ENCODE results near the gene TOPBP1. TPM values are rescaled to one million over a fixed set of nuclear protein-coding genes. Genes with fewer than 3 reads are reported as not detected.

TOPBP1 gene
- total RNA-seq, 2 experiments from 2014 or later = 131 to 139 TPM

DNA sequence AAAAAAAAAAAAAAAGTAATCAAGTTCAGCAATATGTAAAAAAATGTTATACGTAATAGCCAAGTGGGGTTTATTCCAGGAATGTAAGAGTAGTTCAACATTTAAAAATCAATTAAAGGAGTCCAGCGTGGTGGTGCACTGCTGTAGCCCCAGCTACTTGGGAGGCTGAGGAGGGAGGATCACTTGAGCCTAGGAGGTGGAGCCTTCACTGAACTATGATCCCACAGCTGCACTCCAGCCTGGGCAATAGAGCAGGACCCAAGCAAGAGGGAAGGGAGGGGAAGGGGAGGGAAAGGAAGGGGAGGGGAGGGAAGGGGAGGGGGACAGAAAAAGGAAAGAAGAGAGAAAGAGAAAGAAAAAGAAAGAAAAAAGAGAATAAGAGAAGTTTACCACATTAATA lies 10.7 kb upstream of the TOPBP1 start:
- Histone ChIP-seq H3K9me2 (ENCODE audit: insufficient read depth, low read length) (no peaks in the 10 kb centered on the region), H3K4me3 (ENCODE audit: low read depth, low read length, poor library complexity, severe bottlenecking) (no peak overlapping the region), H2AFZ (ENCODE audit: low read length) (no peak overlapping the region), H4K20me1 (ENCODE audit: insufficient read depth, low read length) (no peaks in the 10 kb centered on the region), H3K4me1 (ENCODE audit: insufficient read depth, low read length, poor library complexity, severe bottlenecking) (peaks cover 15% of the 10 kb centered on the region), H3K79me2 (ENCODE audit: insufficient read depth, low read depth, low read length) (no peaks in the 10 kb centered on the region), H3K9me3 (ENCODE audit: low read length) (no peaks in the 10 kb centered on the region), H3K4me2 (ENCODE audit: low read length) (no peak overlapping the region), H3K27ac (ENCODE audit: low read depth, low read length, poor library complexity, severe bottlenecking) (no peak overlapping the region), H3K36me3 (ENCODE audit: insufficient read depth, low read length) (no peaks in the 10 kb centered on the region)
- TF ChIP-seq EZH2phosphoT487 (IDR thresholded peaks at IDR 0.05; ENCODE audit: borderline replicate concordance, low read depth, low read length) = no peak
- TF ChIP-seq CTCF (conservative IDR thresholded peaks at IDR 0.05; ENCODE audit: low read length) = no peak
- no TSS peak for BruUV-seq (replicated peaks)
- ChIA-PET POLR2A (interaction anchor here (0.7 kb wide), 1 partner anchor 536 kb away, joined by 10 read pairs; no protein-coding TSS in a partner anchor), CTCF (ENCODE audit: unreplicated experiment) (no interaction called here)
- DNase-seq (ENCODE audit: low spot score) = no peak
- intact Hi-C loops (cut with micrococcal nuclease; ENCODE audit: unreplicated experiment) = no loop called here

- Histone ChIP-seq H3K4me3 (ENCODE audit: low read depth, low read length, poor library complexity, severe bottlenecking) (no peak overlapping the region), H3K36me3 (ENCODE audit: insufficient read depth, low read length) (no peaks in the 10 kb centered on the region), H3K79me2 (ENCODE audit: insufficient read depth, low read depth, low read length) (no peaks in the 10 kb centered on the region), H3K4me1 (ENCODE audit: insufficient read depth, low read length, poor library complexity, severe bottlenecking) (peaks cover 3% of the 10 kb centered on the region), H3K9me3 (ENCODE audit: low read length) (no peaks in the 10 kb centered on the region), H3K4me2 (ENCODE audit: low read length) (no peak overlapping the region), H3K9me2 (ENCODE audit: insufficient read depth, low read length) (no peaks in the 10 kb centered on the region), H2AFZ (ENCODE audit: low read length) (no peak overlapping the region), H4K20me1 (ENCODE audit: insufficient read depth, low read length) (no peaks in the 10 kb centered on the region), H3K27ac (ENCODE audit: low read depth, low read length, poor library complexity, severe bottlenecking) (no peak overlapping the region)
- intact Hi-C loops (cut with micrococcal nuclease; ENCODE audit: unreplicated experiment) = no loop called here
- DNase-seq (ENCODE audit: low spot score) = no peak
- BruUV-seq (replicated peaks) = no TSS peak
- ChIA-PET CTCF (ENCODE audit: unreplicated experiment) (no interaction called here), POLR2A (no interaction called here)
- TF ChIP-seq CTCF (conservative IDR thresholded peaks at IDR 0.05; ENCODE audit: low read length) = no peak
- TF ChIP-seq EZH2phosphoT487 (IDR thresholded peaks at IDR 0.05; ENCODE audit: borderline replicate concordance, low read depth, low read length) = no peak
These were observed 8.8 kb upstream of the TOPBP1 start for GRCh38 chr3:133670525-133670995.

- no peaks in the 10 kb centered on the region for H3K9me2 ChIP-seq (ENCODE audit: insufficient read depth, low read length)
- no peaks in the 10 kb centered on the region for H3K9me3 ChIP-seq (ENCODE audit: low read length)
- H3K79me2 ChIP-seq (ENCODE audit: insufficient read depth, low read depth, low read length) = no peaks in the 10 kb centered on the region
- DNase-seq (ENCODE audit: low spot score) = no peak
- no peak overlapping the region for H3K27ac ChIP-seq (ENCODE audit: low read depth, low read length, poor library complexity, severe bottlenecking)
- H2AFZ ChIP-seq (ENCODE audit: low read length) = no peak overlapping the region
- ChIA-PET POLR2A (no interaction called here), CTCF (ENCODE audit: unreplicated experiment) (no interaction called here)
- no peaks in the 10 kb centered on the region for H3K36me3 ChIP-seq (ENCODE audit: insufficient read depth, low read length)
- no peaks in the 10 kb centered on the region for H4K20me1 ChIP-seq (ENCODE audit: insufficient read depth, low read length)
- H3K4me1 ChIP-seq (ENCODE audit: insufficient read depth, low read length, poor library complexity, severe bottlenecking) = no peaks in the 10 kb centered on the region
- BruUV-seq (replicated peaks) = no TSS peak
- H3K4me3 ChIP-seq (ENCODE audit: low read depth, low read length, poor library complexity, severe bottlenecking) = no peak overlapping the region
- TF ChIP-seq EZH2phosphoT487 (IDR thresholded peaks at IDR 0.05; ENCODE audit: borderline replicate concordance, low read depth, low read length) (no peak), CTCF (conservative IDR thresholded peaks at IDR 0.05; ENCODE audit: low read length) (no peak)
- H3K4me2 ChIP-seq (ENCODE audit: low read length) = no peak overlapping the region
- intact Hi-C loops (cut with micrococcal nuclease; ENCODE audit: unreplicated experiment) = loop anchor here (10.0 kb wide), 2 partner anchors 255 to 815 kb away; partner anchors contain the start of genes ANAPC13 and CEP63
These were observed 8.3 kb upstream of the TOPBP1 start for GRCh38 chr3:133669949-133670524.

Data from OCI-LY7 (cell line).